Loucy (cell line): ENCODE data around the gene DYNLT3.

Experiments
- H2AFZ ChIP-seq: fragments of 200-600 bp; sonication (generic); 2 replicates; pipeline ENCODE4 v1.6.0; 2016; ENCODE audit warnings: antibody characterized with exemption, mild to moderate bottlenecking, low read length, moderate library complexity
- H3F3A ChIP-seq: fragments of 200-600 bp; 2 replicates; pipeline ENCODE4 v1.6.0; 2016; ENCODE audit warnings: antibody characterized with exemption, low read depth, mild to moderate bottlenecking
- H3K27me3 ChIP-seq: fragments of 200-600 bp; sonication (generic); 2 replicates; pipeline ENCODE4 v1.6.1; 2014; ENCODE audit warnings: low read length, mild to moderate bottlenecking; ENCODE audit not compliant: insufficient read depth, poor library complexity, severe bottlenecking
- H3K36me3 ChIP-seq: fragments of 200-600 bp; sonication (generic); 2 replicates; pipeline ENCODE4 v1.6.1; 2016; ENCODE audit warnings: low read length; ENCODE audit not compliant: insufficient read depth
- H3K4me1 ChIP-seq: fragments of 200-600 bp; sonication (generic); 2 replicates; pipeline ENCODE4 v1.5.1; 2014; ENCODE audit warnings: low read length, mild to moderate bottlenecking; ENCODE audit not compliant: insufficient read depth, poor library complexity, severe bottlenecking
- H3K4me2 ChIP-seq: fragments of 200-600 bp; sonication (generic); 2 replicates; pipeline ENCODE4 v1.6.0; 2014; ENCODE audit warnings: antibody characterized with exemption, low read length, low read depth, mild to moderate bottlenecking; ENCODE audit not compliant: poor library complexity, severe bottlenecking
- H3K4me3 ChIP-seq: fragments of 200-600 bp; sonication (generic); 2 replicates; pipeline ENCODE4 v1.5.1; 2014; ENCODE audit warnings: low read length, mild to moderate bottlenecking, mixed read lengths; ENCODE audit not compliant: poor library complexity, severe bottlenecking
- H3K79me2 ChIP-seq: fragments of 200-600 bp; sonication (generic); 2 replicates; pipeline ENCODE4 v1.6.1; 2014; ENCODE audit warnings: low read length; ENCODE audit not compliant: insufficient read depth
- H3K9ac ChIP-seq: fragments of 200-600 bp; sonication (generic); 2 replicates; pipeline ENCODE4 v1.6.0; 2014; ENCODE audit warnings: mild to moderate bottlenecking, low read depth, low read length, moderate library complexity; ENCODE audit not compliant: poor library complexity, severe bottlenecking
- H3K9me2 ChIP-seq: fragments of 200-600 bp; sonication (generic); replicated peaks from 2 replicates; pipeline ENCODE4 v1.6.1; 2016; ENCODE audit warnings: low read depth, low read length, mixed read lengths
- H3K9me3 ChIP-seq: fragments of 200-600 bp; sonication (generic); 2 replicates; pipeline ENCODE4 v1.6.1; 2014; ENCODE audit warnings: mild to moderate bottlenecking, antibody characterized with exemption, low read length, low read depth; ENCODE audit not compliant: insufficient read depth
- H4K20me1 ChIP-seq: fragments of 200-600 bp; sonication (generic); 2 replicates; pipeline ENCODE4 v1.6.0; 2014; ENCODE audit warnings: antibody characterized with exemption, low read length, mild to moderate bottlenecking; ENCODE audit not compliant: insufficient read depth, poor library complexity, severe bottlenecking
- EZH2phosphoT487 ChIP-seq: fragments of 200-600 bp; IDR thresholded peaks from 2 replicates; pipeline ENCODE4 v1.6.1; 2018; ENCODE audit warnings: antibody characterized with exemption, mild to moderate bottlenecking, moderate library complexity, borderline replicate concordance
- TF ChIP-seq, protein P1 (sequence below): fragments of 200-600 bp; sonication (generic); conservative IDR thresholded peaks from 2 replicates; pipeline ENCODE4 v1.5.1; 2014; ENCODE audit warnings: mild to moderate bottlenecking, antibody characterized with exemption, low read length

DYNLT3 gene

GRCh38 chrX:37825215-37825842 lies 22.0 kb downstream of the DYNLT3 start:
- Histone ChIP-seq H4K20me1 (no peaks in the 10 kb centered on the region), H3K79me2 (no peaks in the 10 kb centered on the region), H3K9me2 (no peaks in the 10 kb centered on the region), H3K9ac (peak overlapping the region; percentile 44), H3K36me3 (no peaks in the 10 kb centered on the region), H3K27me3 (no peaks in the 10 kb centered on the region), H3K4me2 (no peak overlapping the region), H2AFZ (no peak overlapping the region; the same call in 1 of the 2 replicates), H3K9me3 (no peaks in the 10 kb centered on the region), H3K4me3 (no peak overlapping the region), H3F3A (no peaks in the 10 kb centered on the region), H3K4me1 (peaks cover 17% of the 10 kb centered on the region)
- no peak for TF ChIP-seq EZH2phosphoT487
- TF ChIP-seq, protein P1, sequence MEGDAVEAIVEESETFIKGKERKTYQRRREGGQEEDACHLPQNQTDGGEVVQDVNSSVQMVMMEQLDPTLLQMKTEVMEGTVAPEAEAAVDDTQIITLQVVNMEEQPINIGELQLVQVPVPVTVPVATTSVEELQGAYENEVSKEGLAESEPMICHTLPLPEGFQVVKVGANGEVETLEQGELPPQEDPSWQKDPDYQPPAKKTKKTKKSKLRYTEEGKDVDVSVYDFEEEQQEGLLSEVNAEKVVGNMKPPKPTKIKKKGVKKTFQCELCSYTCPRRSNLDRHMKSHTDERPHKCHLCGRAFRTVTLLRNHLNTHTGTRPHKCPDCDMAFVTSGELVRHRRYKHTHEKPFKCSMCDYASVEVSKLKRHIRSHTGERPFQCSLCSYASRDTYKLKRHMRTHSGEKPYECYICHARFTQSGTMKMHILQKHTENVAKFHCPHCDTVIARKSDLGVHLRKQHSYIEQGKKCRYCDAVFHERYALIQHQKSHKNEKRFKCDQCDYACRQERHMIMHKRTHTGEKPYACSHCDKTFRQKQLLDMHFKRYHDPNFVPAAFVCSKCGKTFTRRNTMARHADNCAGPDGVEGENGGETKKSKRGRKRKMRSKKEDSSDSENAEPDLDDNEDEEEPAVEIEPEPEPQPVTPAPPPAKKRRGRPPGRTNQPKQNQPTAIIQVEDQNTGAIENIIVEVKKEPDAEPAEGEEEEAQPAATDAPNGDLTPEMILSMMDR: peak; percentile 83

GRCh38 chrX:37824491-37825214 lies 22.7 kb downstream of the DYNLT3 start:
- H3K4me1 ChIP-seq: peaks cover 13% of the 10 kb centered on the region
- H3K36me3 ChIP-seq: no peaks in the 10 kb centered on the region
- no peaks in the 10 kb centered on the region for H3F3A ChIP-seq
- peak overlapping the region; percentile 44 for H3K9ac ChIP-seq
- no peaks in the 10 kb centered on the region for H4K20me1 ChIP-seq
- H3K9me3 ChIP-seq: no peaks in the 10 kb centered on the region
- H3K27me3 ChIP-seq: no peaks in the 10 kb centered on the region
- H2AFZ ChIP-seq: no peak overlapping the region; the same call in 1 of the 2 replicates
- no peaks in the 10 kb centered on the region for H3K9me2 ChIP-seq
- TF ChIP-seq EZH2phosphoT487: no peak
- TF ChIP-seq, protein P1: 0 out of 2 replicates have a peak, but pooled peaks have one; percentile 16
- no peaks in the 10 kb centered on the region for H3K79me2 ChIP-seq
- H3K4me2 ChIP-seq: no peak overlapping the region
- no peak overlapping the region for H3K4me3 ChIP-seq

DNA sequence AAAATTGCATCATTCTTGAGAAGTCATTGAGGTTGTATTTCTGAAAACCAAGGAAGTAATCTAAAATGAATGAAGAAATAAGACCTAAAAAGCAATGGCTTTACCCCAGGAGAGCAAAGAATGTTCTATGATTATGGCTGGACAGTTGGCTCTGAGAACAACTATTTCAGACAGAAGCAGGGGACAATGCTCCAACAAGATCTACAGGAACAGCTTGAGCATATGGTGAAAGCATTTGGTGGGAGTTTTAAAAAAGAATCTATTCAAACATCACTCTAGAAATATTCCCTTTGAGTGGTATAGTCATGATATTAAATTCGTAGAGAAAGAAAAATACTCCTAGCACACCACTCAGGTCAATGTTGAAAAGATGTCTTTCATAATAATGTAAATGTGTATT lies 26.7 kb downstream of the DYNLT3 start:
- no peaks in the 10 kb centered on the region for H4K20me1 ChIP-seq
- H2AFZ ChIP-seq: no peak overlapping the region
- H3K36me3 ChIP-seq: no peaks in the 10 kb centered on the region
- no peaks in the 10 kb centered on the region for H3K79me2 ChIP-seq
- H3K27me3 ChIP-seq: no peaks in the 10 kb centered on the region
- H3K4me3 ChIP-seq: no peak overlapping the region
- H3K9me3 ChIP-seq: no peaks in the 10 kb centered on the region
- H3K4me2 ChIP-seq: no peak overlapping the region
- no peak overlapping the region for H3K9ac ChIP-seq
- H3F3A ChIP-seq: no peaks in the 10 kb centered on the region
- peaks cover 9% of the 10 kb centered on the region for H3K4me1 ChIP-seq
- TF ChIP-seq, protein P1: no peak
- no peak for TF ChIP-seq EZH2phosphoT487
- no peaks in the 10 kb centered on the region for H3K9me2 ChIP-seq
